HL-60 (cell line): ENCODE data around the gene CDHR5.
A peak's percentile ranks its signal among the peaks of the same experiment; 100 is the strongest.

Experiments used
- DNase-seq, 2 experiments: peaks; one replicate each; pipeline ENCODE4 v3.0.0-alpha.2; 2010 to 2020; ENCODE audit warnings: low read depth in 1 of 2, low spot score in 1 of 2
- H3K27ac ChIP-seq: fragments of 250-450 bp; sonication (Bioruptor Pico); replicated peaks from 2 replicates; pipeline ENCODE4 v1.5.1; 2020; ENCODE audit warnings: mild to moderate bottlenecking, moderate library complexity
- H3K27me3 ChIP-seq: fragments of 250-450 bp; sonication (Bioruptor Pico); 2 replicates; pipeline ENCODE4 v1.5.1; 2021; ENCODE audit warnings: mild to moderate bottlenecking, moderate library complexity; ENCODE audit not compliant: insufficient read depth, poor library complexity, severe bottlenecking
- H3K4me3 ChIP-seq: replicated peaks from 2 replicates; pipeline ENCODE4 v1.5.1; 2011; ENCODE audit warnings: mild to moderate bottlenecking, control low read depth, low read length; ENCODE audit not compliant: insufficient read depth
- CTCF ChIP-seq: IDR thresholded peaks from one replicate; pipeline ENCODE4 v1.5.1; 2011; ENCODE audit warnings: low read length, control low read depth, inconsistent platforms; ENCODE audit not compliant: insufficient read depth
- GABPA ChIP-seq: IDR thresholded peaks from 2 replicates; pipeline ENCODE4 v1.6.1; 2012; ENCODE audit warnings: low read depth
- POLR2AphosphoS5 ChIP-seq: IDR thresholded peaks from 2 replicates; pipeline ENCODE4 v1.6.1; 2012; ENCODE audit warnings: low read depth
- REST ChIP-seq: IDR thresholded peaks from 2 replicates; pipeline ENCODE4 v1.6.1; 2012; ENCODE audit warnings: low read depth; ENCODE audit not compliant: insufficient replicate concordance
- SPI1 ChIP-seq: IDR thresholded peaks from 2 replicates; pipeline ENCODE4 v1.6.1; 2012; ENCODE audit warnings: low read depth, mild to moderate bottlenecking, borderline replicate concordance

CDHR5 gene

GRCh38 chr11:587978-588380, 36.8 kb downstream of the CDHR5 start:
- Histone ChIP-seq H3K27ac (peak overlapping the region; percentile 53), H3K27me3 (no peaks in the 10 kb centered on the region), H3K4me3 (no peak overlapping the region)
- no peak for TF ChIP-seq CTCF
- TF ChIP-seq SPI1: peak; percentile 51; the same call in 1 of the 2 replicates
- TF ChIP-seq POLR2AphosphoS5: no peak; the same call in 1 of the 2 replicates
- no peak for TF ChIP-seq REST
- peak; percentile 66 for TF ChIP-seq GABPA
- peak; percentile 92 to 93 for DNase-seq

GRCh38 chr11:587546-587945, 37.2 kb downstream of the CDHR5 start:
- peak overlapping the region; percentile 33 for H3K27ac ChIP-seq
- TF ChIP-seq CTCF (no peak), GABPA (no peak), REST (no peak)
- no peak for DNase-seq
- H3K27me3 ChIP-seq: no peaks in the 10 kb centered on the region
- no peak overlapping the region for H3K4me3 ChIP-seq

- DNase-seq: no peak
- Histone ChIP-seq H3K4me3 (no peak overlapping the region), H3K27ac (peak overlapping the region; percentile 5; the same call in 1 of the 2 replicates), H3K27me3 (no peaks in the 10 kb centered on the region)
- TF ChIP-seq SPI1: 0 out of 2 replicates have a peak, but pooled peaks have one; percentile 5
- TF ChIP-seq CTCF: no peak
These were observed 38.1 kb downstream of the CDHR5 start for GRCh38 chr11:586376-587316.

- H3K27ac ChIP-seq: no peak overlapping the region
- no peak for TF ChIP-seq REST
- no peak for TF ChIP-seq SPI1
- TF ChIP-seq POLR2AphosphoS5: no peak
- TF ChIP-seq GABPA: no peak
- no peak for TF ChIP-seq CTCF
- no peaks in the 10 kb centered on the region for H3K27me3 ChIP-seq
- no peak overlapping the region for H3K4me3 ChIP-seq
- no peak for DNase-seq
These were observed 40.5 kb downstream of the CDHR5 start for GRCh38 chr11:584287-584686.
